Tracheal epithelial cell (primary cell): ENCODE results near the gene SLC2A6. TPM values are rescaled to one million over a fixed set of nuclear protein-coding genes. Genes with fewer than 3 reads are reported as not detected.

ENCODE experiments used
- total RNA-seq: library from RNA; depleted of rRNA; stranded (reverse); fragments of >200 nt; gene quantifications from 2 replicates; pipeline ENCODE4 v1.2.1, GENCODE V29; 2014

SLC2A6 gene
- total RNA-seq: 1.9 and 37.6 TPM in 2 replicates

DNA sequence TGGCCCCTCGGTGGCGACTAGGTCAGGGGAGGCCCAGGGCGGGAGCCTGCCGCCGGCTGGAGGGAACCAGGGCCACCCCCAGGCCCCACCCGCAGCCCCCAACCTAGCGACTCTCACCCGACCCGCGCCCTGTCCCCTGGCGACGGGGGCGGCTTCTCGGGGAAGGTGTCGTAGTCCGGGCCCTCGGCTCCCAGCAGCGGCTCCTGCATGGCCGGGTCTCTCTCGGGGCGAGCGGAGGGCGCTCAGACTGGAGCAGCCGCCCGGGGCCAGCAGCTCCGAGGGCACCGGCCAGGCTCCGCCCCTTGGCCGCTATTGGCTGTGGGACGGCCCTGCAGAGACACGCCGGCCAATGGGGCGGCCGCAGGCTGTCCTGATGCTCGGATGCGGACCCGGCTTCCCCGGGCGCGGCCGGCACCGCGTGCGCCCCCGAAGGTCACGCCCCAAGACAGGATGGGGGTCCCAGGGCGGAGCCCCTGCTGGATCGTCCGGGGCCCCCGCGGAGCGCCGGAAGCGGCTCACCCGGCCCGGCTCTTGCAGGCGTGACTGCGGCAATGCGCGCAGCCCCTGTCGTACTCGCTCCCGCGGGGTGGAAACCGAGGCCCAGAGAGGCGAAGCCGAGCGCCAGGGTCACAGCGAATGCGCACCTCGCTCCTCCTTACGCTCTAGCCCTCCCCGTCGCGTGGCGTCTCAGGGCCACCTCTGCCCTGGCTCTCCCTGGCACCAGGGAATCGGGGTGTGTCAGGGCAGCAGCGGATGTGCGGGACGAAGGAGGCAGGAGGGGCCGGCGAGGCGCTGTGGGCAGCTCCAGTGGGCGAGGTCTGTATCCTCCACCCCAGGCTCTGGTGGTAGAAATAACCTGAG lies at the start of gene SLC2A6:
TSS of gene SLC2A6 (minus strand) at position 249 of the 861 bp plus-strand sequence. CDS start at position 209, 40 bp downstream.

DNA sequence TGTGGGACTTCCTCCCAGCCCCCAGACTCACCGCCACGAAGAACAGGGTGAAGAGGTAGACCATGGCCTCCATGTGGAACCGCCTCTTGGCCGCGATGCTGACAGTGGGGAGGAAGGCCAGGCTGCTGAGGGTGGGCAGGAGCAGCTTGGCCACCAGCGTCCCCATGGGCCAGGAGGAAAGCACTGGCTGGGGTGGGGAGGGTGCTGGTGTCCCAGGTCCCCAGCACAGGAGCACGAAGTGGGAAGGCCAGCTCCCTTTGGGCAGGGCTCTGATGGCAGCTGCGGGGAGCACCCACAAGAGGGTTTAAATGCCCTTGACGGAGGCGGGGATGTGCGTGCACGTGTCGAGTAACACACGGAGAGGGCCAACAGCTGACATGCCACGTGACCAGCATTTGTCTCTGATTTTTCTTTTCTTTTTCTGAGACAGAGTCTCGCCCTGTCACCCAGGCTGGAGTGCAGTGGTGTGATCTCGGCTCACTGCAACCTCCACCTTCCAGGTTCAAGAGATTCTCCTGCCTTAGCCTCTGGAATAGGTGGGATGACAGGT lies 45.9 kb upstream of the SLC2A6 start, which contains the start of gene MYMK:
TSS of gene MYMK (minus strand) at position 281 of the 550 bp plus-strand sequence. CDS start at position 166, 115 bp downstream.

GRCh38 chr9:133459476-133460404 lies 19.2 kb downstream of the SLC2A6 start, which contains the start of gene CACFD1:
CACFD1 (plus strand) TSS chr9:133459978; CDS start chr9:133460067, 89 bp downstream.

GRCh38 chr9:133421615-133422542 lies 57.0 kb downstream of the SLC2A6 start, which contains the start of gene ADAMTS13:
ADAMTS13 (plus strand) TSS chr9:133422367; CDS start chr9:133422444, 77 bp downstream.

Other genes with a start within 250 kb of the SLC2A6 start
- under 0.01 and 0.43 TPM in 2 replicates for gene ABO, start 203.9 kb downstream of the SLC2A6 start, total RNA-seq
- 11.9 and 16.1 TPM in 2 replicates for gene SURF6, start 142.9 kb downstream of the SLC2A6 start, total RNA-seq
- gene MED22, start 131.0 kb downstream of the SLC2A6 start, total RNA-seq: 17.6 and 20.2 TPM in 2 replicates
- 3,279 and 4,044 TPM in 2 replicates for gene RPL7A, start 130.9 kb downstream of the SLC2A6 start, total RNA-seq
- 16.6 and 30.9 TPM in 2 replicates for gene SURF1, start 122.6 kb downstream of the SLC2A6 start, total RNA-seq
- 41.0 and 72.9 TPM in 2 replicates for gene SURF2, start 122.5 kb downstream of the SLC2A6 start, total RNA-seq
- 220 and 344 TPM in 2 replicates for gene SURF4, start 103.0 kb downstream of the SLC2A6 start, total RNA-seq
- 0.48 TPM in 1 of 2 replicates, not detected in the other for gene STKLD1, start 102.7 kb downstream of the SLC2A6 start, total RNA-seq
- 10.8 and 15.6 TPM in 2 replicates for gene REXO4, start 61.1 kb downstream of the SLC2A6 start, total RNA-seq
- 0.21 and 1.4 TPM in 2 replicates for gene ADAMTS13, start 56.7 kb downstream of the SLC2A6 start, total RNA-seq
- 5.5 and 6.7 TPM in 2 replicates for gene CACFD1, start 19.1 kb downstream of the SLC2A6 start, total RNA-seq
- not detected in 2 replicates for gene MYMK, start 45.9 kb upstream of the SLC2A6 start, total RNA-seq
- gene ADAMTSL2, start 55.6 kb upstream of the SLC2A6 start, total RNA-seq: under 0.01 TPM in 1 of 2 replicates, not detected in the other
- not detected in 2 replicates for gene FAM163B, start 130.3 kb upstream of the SLC2A6 start, total RNA-seq
- not detected in 2 replicates for gene DBH, start 157.3 kb upstream of the SLC2A6 start, total RNA-seq